Measurements from ENCODE around the gene LETMD1. TPM values are rescaled to one million over a fixed set of nuclear protein-coding genes. Genes with fewer than 3 reads are reported as not detected.

The LETMD1 gene
- total and polyA plus RNA-seq, 2 of the 8 experiments (the other 6 are each of a cell fraction or from before 2014, with no cell fraction given) = 39.4 to 65.3 TPM

DNA sequence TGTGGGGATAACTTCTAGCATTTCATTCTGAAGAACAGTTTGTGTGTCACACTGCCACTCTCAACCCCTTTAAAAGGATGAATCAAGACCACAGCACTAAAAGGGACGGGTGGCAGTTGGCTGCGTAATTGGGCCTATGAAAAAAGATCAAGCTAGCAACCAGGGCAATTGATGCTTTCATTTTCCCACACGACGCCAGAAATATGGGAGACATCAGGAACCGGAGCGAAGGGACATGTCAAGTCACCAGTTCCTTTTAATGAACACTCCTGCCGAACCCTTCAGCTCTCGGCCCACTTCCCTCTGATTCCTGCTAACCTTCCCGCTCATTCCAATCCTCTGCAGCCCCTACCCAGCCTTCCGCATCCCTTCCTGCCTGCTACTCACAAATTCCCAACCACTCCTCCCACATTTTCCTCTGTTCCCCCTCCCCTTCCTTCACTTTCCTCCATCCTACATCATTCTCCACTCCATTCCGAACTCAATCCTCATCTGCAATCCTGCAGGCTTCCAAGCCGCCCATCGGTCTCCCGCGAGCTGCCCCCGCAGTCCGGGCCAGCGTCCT lies 34.5 kb downstream of the LETMD1 start:
- ChIA-PET POLR2A (ENCODE audit: partially characterized antibody) (interaction anchor here (0.7 to 3.9 kb wide), 63 partner anchors 9 to 997 kb away, joined by 3 to 30 read pairs (median 5); partner anchors contain the start of genes DAZAP2, GALNT6, LETMD1 and POU6F1), CTCF (ENCODE audit: partially characterized antibody) (interaction anchor here (0.6 to 1.6 kb wide), 3 partner anchors 19 to 1931 kb away, joined by 3 read pairs; no protein-coding TSS in a partner anchor)
- peak overlapping the region; percentile 83 for H2BK5ac ChIP-seq (ENCODE audit: low read depth, low read length)
- H3K27ac ChIP-seq (ENCODE audit: low read depth, low read length) = peak overlapping the region; percentile 59
- H3K18ac ChIP-seq (ENCODE audit: extremely low read depth, low read length) = peak overlapping the region; percentile 78
- H2BK120ac ChIP-seq (replicated peaks; ENCODE audit: low read depth, low read length) = no peak overlapping the region
- H3K56ac ChIP-seq (replicated peaks; ENCODE audit: insufficient read length, low read depth, low read length) = peak overlapping the region; percentile 88
- H3K79me2 ChIP-seq (ENCODE audit: control insufficient read depth in 1 of 2, insufficient read depth in 2 of 2, low read length in 2 of 2) = peaks cover 9 to 36% of the 10 kb centered on the region in 2 experiments; a peak in 3 of 4 replicates
- peaks cover 8% of the 10 kb centered on the region for H3K79me1 ChIP-seq (ENCODE audit: low read depth, low read length)
- peak overlapping the region; percentile 77 to 98 (median 86) for H3K4me3 ChIP-seq (ENCODE audit: extremely low read depth in 1 of 4, insufficient read depth in 2 of 4, low read depth in 3 of 4, low read length in 4 of 4)
- peak overlapping the region; percentile 86 to 100 for H3K4me2 ChIP-seq (ENCODE audit: insufficient read depth in 1 of 2, low read depth in 2 of 2, low read length in 2 of 2)
- no peak overlapping the region for H3K14ac ChIP-seq (ENCODE audit: insufficient read length)
- peak overlapping the region; percentile 91 for H4K8ac ChIP-seq (ENCODE audit: extremely low read depth, insufficient read depth, low read length)
- H2BK20ac ChIP-seq (ENCODE audit: low read length) = no peak overlapping the region
- H3K23me2 ChIP-seq (ENCODE audit: low read depth, low read length) = peaks cover 7% of the 10 kb centered on the region
- peak overlapping the region; percentile 80 for H3K4ac ChIP-seq (replicated peaks; ENCODE audit: insufficient read length, low read depth, low read length)
- peak overlapping the region; percentile 61; the same call in 1 of the 2 replicates for H2BK15ac ChIP-seq (ENCODE audit: low read length)
- H4K91ac ChIP-seq (replicated peaks; ENCODE audit: insufficient read length, low read length) = no peak overlapping the region
- 0 out of 2 replicates have a peak overlapping the region, but pooled peaks have one; percentile 27 for H2AK5ac ChIP-seq (ENCODE audit: low read depth, low read length)
- H2BK12ac ChIP-seq (ENCODE audit: low read depth, low read length) = no peak overlapping the region
- no peaks in the 10 kb centered on the region for H3K9me3 ChIP-seq (ENCODE audit: insufficient read depth in 2 of 2, low read depth in 1 of 2, low read length in 1 of 2)
- H4K5ac ChIP-seq (ENCODE audit: insufficient read length, low read depth, low read length) = peak overlapping the region; percentile 28
- H4K20me1 ChIP-seq (replicated peaks in 1 of 2; ENCODE audit: control insufficient read depth in 1 of 2, insufficient read depth in 2 of 2, low read length in 2 of 2) = peaks cover 0 to 5% of the 10 kb centered on the region in 2 experiments
- no peak overlapping the region for H3K23ac ChIP-seq (ENCODE audit: insufficient read length)
- peak overlapping the region in 3 of 4 experiments; percentile 69 to 86 (median 79); a peak in 6 of 7 replicates for H3K9ac ChIP-seq (replicated peaks in 1 of 4; ENCODE audit: extremely low read depth in 1 of 4, low read depth in 3 of 4, low read length in 3 of 4)
- WGBS, 2 experiments (ENCODE audit: extremely low coverage in 1 of 2, insufficient coverage in 1 of 2, insufficient read length in 1 of 2, insufficient replicate concordance in 2 of 2, low coverage in 1 of 2, low lambda C conversion rate in 2 of 2, missing lambda C conversion rate in 1 of 2) = 3 to 100% methylated on average over 1 to 10 of the region's 18 CpGs
- H3K36me3 ChIP-seq (ENCODE audit: control insufficient read depth in 2 of 4, insufficient read depth in 4 of 4, low read length in 3 of 4) = peaks cover 0 to 5% (median 0%) of the 10 kb centered on the region in 4 experiments; a peak in 1 of 8 replicates
- FAIRE-seq (peak; percentile 24), DNase-seq (ENCODE audit: low read depth in 1 of 2, low spot score in 2 of 2) (peak in 1 of 2 experiments; percentile 33)
- H2AFZ ChIP-seq (ENCODE audit: low read length) = no peak overlapping the region
- peaks cover 4 to 6% (median 5%) of the 10 kb centered on the region in 4 experiments; a peak in 4 of 7 replicates for H3K4me1 ChIP-seq (replicated peaks in 1 of 4; ENCODE audit: control insufficient read depth in 3 of 4, insufficient read depth in 4 of 4, low read length in 3 of 4)
- H3K27me3 ChIP-seq (replicated peaks in 1 of 4; ENCODE audit: control insufficient read depth in 3 of 4, extremely low read depth in 1 of 4, insufficient read depth in 3 of 4, low read length in 3 of 4) = no peaks in the 10 kb centered on the region
- no peak for TF ChIP-seq SIX5 (IDR thresholded peaks at IDR 0.05; ENCODE audit: low read depth, low read length)
- TF ChIP-seq, protein P1, sequence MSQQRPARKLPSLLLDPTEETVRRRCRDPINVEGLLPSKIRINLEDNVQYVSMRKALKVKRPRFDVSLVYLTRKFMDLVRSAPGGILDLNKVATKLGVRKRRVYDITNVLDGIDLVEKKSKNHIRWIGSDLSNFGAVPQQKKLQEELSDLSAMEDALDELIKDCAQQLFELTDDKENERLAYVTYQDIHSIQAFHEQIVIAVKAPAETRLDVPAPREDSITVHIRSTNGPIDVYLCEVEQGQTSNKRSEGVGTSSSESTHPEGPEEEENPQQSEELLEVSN (IDR thresholded peaks at IDR 0.05) = no peak; the same call in 1 of the 2 replicates
- TF ChIP-seq SUZ12 (IDR thresholded peaks at IDR 0.05; ENCODE audit: low read length) = no peak
- TF ChIP-seq SP2 (IDR thresholded peaks at IDR 0.05; ENCODE audit: low read length) = no peak
- TF ChIP-seq KDM4A (IDR thresholded peaks at IDR 0.05; ENCODE audit: low read depth, low read length, severe bottlenecking) = peak; percentile 84
- no peak for TF ChIP-seq ASH2L (IDR thresholded peaks at IDR 0.05; ENCODE audit: low read length)
- no peak for TF ChIP-seq EP300 (IDR thresholded peaks at IDR 0.05; ENCODE audit: borderline replicate concordance in 1 of 2, low read depth in 2 of 2, low read length in 2 of 2)
- TF ChIP-seq HDAC6 (IDR thresholded peaks at IDR 0.05; ENCODE audit: low read depth, low read length) = no peak
- peak in 1 of 2 experiments; percentile 50; a peak in 1 of 3 replicates for TF ChIP-seq POLR2A (IDR thresholded peaks at IDR 0.05; ENCODE audit: control extremely low read depth in 1 of 2, low read depth in 2 of 2, low read length in 2 of 2)
- no peak for TF ChIP-seq EZH2 (IDR thresholded peaks at IDR 0.05; ENCODE audit: low read depth, low read length, severe bottlenecking)
- TF ChIP-seq SIN3A (conservative IDR thresholded peaks at IDR 0.05 in 1 of 2, IDR thresholded peaks at IDR 0.05 in 1 of 2; ENCODE audit: low read depth in 1 of 2, low read length in 2 of 2) = 0 out of 4 replicates have a peak, but pooled peaks of 1 of the 2 experiments have one; percentile 26
